IMR-90 (cell line): ENCODE data around the gene HVCN1.

ENCODE experiments used
- CTCF ChIP-seq: conservative IDR thresholded peaks from 2 replicates; pipeline ENCODE4 v1.5.1; 2012; ENCODE audit warnings: mild to moderate bottlenecking, low read depth, low read length, improper control_type of control experiment
- POLR2A ChIP-seq: IDR thresholded peaks from 2 replicates; pipeline ENCODE4 v1.6.1; 2012; ENCODE audit warnings: mild to moderate bottlenecking, low read depth, low read length
- RCOR1 ChIP-seq: IDR thresholded peaks from 2 replicates; pipeline ENCODE4 v1.6.1; 2012; ENCODE audit warnings: mild to moderate bottlenecking, low read length, improper control_type of control experiment; ENCODE audit not compliant: insufficient replicate concordance
- RFX5 ChIP-seq: IDR thresholded peaks from 2 replicates; pipeline ENCODE4 v1.8.0; 2012; ENCODE audit warnings: low read depth, mild to moderate bottlenecking, low read length, moderate library complexity
- SMC3 ChIP-seq: fragments of 150-350 bp; IDR thresholded peaks from 2 replicates; pipeline ENCODE4 v1.6.1; 2016; ENCODE audit warnings: low read depth, mild to moderate bottlenecking, antibody characterized with exemption, low read length, moderate library complexity
- TF ChIP-seq, protein P1 (sequence below): fragments of 150-350 bp; IDR thresholded peaks from 2 replicates; pipeline ENCODE4 v1.6.1; 2016; ENCODE audit warnings: low read depth, mild to moderate bottlenecking, low read length, moderate library complexity, borderline replicate concordance

DNA sequence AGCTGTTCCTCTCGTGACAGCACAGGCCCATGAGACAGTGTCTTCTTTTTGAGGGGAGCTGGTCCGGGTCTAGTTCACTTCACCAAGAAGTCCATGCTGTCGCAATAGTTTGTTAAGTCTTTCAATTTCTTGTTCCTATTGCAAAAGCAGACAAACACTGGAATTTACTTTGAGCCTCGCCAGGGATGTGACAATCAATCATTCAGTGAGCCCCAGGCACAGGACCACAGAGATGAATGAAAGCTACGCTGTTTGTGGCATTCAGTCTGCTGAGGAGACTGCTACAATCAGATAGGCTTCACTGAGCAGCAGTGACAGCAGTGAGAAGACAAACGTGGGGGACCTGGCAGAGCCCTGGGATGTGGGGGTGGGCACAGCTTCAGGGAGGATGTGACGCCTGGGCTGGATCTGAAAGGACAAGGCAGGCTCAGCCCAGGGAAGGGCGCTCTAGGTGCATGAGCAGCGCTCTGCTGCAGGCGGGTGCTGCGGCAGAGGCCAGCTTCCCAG, 39.5 kb downstream of the HVCN1 start:
- TF ChIP-seq CTCF = no peak
- TF ChIP-seq POLR2A = no peak
- no peak for TF ChIP-seq RCOR1
- TF ChIP-seq RFX5 = no peak
- TF ChIP-seq, protein P1, sequence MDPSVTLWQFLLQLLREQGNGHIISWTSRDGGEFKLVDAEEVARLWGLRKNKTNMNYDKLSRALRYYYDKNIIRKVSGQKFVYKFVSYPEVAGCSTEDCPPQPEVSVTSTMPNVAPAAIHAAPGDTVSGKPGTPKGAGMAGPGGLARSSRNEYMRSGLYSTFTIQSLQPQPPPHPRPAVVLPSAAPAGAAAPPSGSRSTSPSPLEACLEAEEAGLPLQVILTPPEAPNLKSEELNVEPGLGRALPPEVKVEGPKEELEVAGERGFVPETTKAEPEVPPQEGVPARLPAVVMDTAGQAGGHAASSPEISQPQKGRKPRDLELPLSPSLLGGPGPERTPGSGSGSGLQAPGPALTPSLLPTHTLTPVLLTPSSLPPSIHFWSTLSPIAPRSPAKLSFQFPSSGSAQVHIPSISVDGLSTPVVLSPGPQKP = no peak
- no peak for TF ChIP-seq SMC3
